Brain pericyte (primary cell): ENCODE measurements around the gene ZBTB25.
A peak's percentile ranks its signal among the peaks of the same experiment; 100 is the strongest.

Source experiments
- DNase-seq: peaks from one replicate; pipeline ENCODE4 v3.0.0-alpha.2; 2012; ENCODE audit warnings: low read depth, low spot score

Gene ZBTB25

GRCh38 chr14:64442300-64442988 lies 61.2 kb downstream of the ZBTB25 start:
- DNase-seq: no peak

- no peak for DNase-seq
These were observed 63.1 kb downstream of the ZBTB25 start for GRCh38 chr14:64440494-64440893.

GRCh38 chr14:64439141-64439540 lies 64.5 kb downstream of the ZBTB25 start:
- no peak for DNase-seq

DNA sequence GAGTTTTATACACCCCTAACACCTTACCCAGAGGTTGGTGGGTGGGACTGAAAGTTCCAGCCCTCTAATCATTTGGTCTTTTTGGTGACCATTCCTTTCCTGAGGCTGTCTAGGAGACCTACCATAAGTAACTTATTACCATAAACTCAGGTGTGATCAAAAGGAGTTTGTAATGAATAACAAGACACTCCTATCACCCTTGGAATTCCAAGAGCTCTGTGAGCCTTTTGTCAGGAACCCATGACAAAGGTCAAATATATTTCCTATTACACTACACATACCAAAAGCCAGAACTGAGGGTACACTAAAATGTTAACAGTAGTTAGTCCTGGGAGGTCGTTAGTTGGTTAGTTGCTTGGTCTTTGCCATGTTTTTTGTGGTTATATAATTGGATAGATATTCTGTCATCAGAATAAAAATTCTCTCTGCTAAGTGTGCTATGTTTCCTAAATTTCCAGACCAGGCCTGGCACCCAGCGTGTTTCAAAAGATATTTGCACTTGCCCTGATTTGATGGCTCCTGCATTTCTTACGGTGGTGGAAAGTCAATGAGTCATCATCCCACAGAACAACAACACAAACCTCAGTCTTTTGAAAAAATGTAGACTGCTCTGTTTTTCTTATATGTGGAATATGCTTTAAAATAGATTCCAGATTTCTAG lies 65.3 kb downstream of the ZBTB25 start:
- DNase-seq: peak; percentile 51

- DNase-seq: no peak
These were observed 69.1 kb downstream of the ZBTB25 start for GRCh38 chr14:64434528-64434927.

DNA sequence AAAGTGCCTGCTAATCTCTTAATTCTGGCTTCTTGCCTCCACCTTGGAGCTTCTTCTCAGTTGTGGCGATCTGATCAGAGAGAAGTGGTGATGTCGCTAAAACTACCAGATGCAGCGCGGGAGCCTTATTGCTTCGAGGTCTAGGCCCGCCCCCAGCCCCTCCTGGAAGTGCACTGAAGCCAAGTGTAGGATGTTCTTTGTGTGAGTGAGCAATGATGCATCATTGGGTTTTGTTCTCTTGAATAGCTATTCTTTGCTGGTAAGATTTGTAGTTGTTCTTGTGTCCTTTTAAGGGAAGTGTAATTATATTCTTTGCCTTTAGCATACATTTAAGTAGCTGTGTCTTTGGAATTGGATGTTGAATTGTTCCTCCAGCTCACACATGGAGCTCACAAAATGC lies 79.7 kb downstream of the ZBTB25 start:
- no peak for DNase-seq

DNA sequence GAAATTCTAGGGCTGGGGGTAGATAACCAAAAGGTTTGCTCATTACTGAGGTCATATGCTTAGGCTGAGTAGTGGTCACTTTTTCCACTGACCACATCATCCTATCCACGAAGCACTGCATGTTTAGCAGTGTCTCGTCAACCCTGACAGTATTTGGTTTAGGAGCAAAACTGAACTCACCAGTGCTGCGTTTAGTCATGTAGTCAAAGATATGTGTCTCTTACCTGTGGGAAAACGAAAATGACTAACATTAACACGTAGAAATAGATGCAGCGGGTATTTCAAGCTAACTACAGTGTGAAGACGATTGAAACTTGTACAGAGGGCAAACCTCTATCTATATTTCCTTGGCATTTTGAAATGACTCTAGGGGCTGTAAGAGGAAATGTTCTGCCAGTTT lies 80.9 kb downstream of the ZBTB25 start:
- no peak for DNase-seq

DNA sequence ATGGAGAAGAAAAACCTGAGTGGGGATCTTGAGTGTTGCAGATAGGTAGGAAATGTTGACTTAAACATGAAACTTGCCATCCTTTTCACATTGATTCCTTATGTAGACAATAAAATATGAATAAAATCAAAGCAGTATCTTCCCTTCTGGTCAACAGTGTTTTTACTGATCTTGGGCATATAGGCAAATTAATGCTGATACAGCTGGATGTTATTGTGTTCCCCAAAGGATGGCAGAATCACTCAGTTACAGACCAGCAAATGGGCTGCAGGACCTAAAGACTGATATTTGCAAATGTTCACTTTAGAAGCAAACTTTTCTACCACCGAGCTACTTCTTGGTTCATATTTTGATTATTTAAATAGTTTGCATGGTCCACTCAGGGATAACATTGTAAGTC lies 81.6 kb downstream of the ZBTB25 start:
- DNase-seq: no peak

- no peak for DNase-seq
These were observed 82.5 kb downstream of the ZBTB25 start for GRCh38 chr14:64421166-64421565.

GRCh38 chr14:64419003-64419402 lies 84.6 kb downstream of the ZBTB25 start:
- DNase-seq: no peak

DNA sequence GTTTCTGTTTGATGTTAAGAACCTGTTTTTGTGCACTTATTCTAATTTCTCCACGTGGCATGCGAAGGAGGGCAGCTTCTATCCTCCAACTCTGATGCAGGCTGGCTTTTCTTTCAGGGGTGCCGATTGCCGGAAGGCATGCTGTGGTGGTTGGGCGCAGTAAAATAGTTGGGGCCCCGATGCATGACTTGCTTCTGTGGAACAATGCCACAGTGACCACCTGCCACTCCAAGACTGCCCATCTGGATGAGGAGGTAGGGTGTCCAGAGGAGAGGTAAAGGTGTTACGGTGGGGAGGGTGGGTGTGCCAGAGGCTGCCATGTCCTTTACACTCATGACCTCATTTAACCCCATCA lies 85.9 kb downstream of the ZBTB25 start:
- DNase-seq: no peak

GRCh38 chr14:64417055-64417770 lies 86.4 kb downstream of the ZBTB25 start:
- DNase-seq: no peak

DNA sequence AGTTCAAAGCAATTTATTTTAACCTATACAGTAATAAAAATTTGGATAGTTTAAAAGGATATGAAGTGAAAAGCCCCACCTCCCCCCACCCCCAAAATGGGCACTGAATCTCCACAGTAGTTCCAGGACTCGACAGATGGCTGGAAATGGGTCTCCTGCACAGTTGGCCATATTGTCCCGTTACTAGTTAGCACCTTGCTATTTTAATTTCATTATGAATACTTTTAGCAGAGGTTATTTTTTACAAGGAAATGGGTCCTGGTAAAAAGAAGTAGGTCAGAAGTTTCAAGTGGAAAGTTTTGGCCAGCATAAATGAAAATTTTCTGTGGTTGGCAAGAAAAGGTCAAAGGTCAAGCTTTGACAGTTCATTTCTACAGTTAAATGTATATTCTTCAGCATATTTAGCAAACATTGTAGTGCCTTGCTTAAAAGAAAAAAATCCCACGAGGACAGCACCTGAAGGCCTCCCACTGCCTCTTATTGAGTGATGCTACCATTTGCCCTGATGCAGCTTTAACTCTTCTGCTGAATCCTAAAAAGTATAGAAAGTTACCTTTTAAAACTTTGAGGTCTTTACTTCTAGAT lies 87.2 kb downstream of the ZBTB25 start:
- no peak for DNase-seq

DNA sequence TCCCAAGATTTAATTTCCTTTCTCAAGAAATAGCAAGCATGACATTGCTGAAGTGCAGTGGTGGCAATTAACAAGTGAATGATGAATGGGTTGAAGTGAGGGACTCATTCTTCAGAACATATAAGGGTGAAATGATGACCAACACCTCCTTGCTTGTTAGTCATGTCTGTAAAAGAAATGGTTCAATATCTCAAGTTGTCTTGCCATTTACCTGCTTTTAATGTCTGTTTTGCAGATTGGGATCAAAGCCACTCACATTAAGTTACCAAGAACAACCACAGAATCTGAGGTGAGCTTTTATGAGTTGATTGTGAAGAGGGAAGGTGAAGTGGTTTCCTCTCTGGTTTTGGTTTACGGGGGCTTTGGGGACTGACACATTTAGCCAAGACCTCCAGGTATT lies 91.4 kb downstream of the ZBTB25 start:
- no peak for DNase-seq

DNA sequence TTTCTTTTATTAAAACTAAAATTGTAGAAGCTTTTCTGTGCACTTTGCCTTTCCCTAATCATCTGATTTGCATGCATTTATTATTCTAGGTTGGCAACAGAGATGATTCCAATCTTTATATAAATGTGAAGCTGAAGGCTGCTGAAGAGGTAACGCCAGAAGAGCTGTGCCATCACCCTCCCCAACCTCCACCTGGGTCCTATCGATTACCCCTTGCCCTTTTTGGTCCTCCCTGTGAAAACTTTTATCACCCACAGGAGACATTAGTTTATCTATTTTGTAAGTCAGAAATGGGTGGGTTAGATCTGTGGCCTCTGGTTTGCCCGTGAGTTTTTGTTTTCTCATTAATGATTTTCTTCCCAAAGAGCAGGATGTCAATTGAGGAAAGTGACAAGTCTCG lies 92.6 kb downstream of the ZBTB25 start:
- no peak for DNase-seq

DNA sequence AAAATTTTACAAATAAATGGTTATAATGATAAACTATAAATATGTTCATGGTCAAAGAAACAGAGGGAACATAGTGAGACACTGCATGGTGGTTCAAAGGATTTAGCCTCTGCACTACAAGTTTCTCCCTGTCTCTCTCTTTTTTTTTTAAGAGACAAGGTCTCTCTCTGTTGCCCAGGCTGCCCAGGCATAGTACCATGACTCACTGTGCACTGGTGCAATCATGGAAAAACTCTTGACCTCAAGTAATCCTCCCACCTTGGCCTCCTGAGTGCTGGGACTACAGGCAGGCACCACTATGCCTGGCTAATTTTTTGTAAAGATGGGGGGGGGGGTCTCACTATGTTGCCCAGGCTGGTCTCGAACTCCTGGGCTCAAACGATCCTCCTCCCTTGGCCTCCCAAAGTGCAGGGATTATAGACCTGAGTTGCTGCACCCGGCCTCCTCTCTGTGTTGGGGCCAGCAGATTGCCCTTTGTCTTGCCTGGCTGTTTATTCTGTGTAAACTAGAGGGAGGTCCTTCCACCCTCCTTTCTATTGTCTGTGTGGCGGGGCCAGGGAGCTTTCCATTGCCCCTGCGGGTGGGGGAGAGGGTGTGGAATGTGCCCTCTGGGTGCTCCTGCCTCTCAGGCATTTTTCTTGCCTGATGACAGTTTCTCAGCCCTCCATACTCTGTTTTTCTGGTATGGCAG lies 93.4 kb downstream of the ZBTB25 start:
- DNase-seq: no peak

DNA sequence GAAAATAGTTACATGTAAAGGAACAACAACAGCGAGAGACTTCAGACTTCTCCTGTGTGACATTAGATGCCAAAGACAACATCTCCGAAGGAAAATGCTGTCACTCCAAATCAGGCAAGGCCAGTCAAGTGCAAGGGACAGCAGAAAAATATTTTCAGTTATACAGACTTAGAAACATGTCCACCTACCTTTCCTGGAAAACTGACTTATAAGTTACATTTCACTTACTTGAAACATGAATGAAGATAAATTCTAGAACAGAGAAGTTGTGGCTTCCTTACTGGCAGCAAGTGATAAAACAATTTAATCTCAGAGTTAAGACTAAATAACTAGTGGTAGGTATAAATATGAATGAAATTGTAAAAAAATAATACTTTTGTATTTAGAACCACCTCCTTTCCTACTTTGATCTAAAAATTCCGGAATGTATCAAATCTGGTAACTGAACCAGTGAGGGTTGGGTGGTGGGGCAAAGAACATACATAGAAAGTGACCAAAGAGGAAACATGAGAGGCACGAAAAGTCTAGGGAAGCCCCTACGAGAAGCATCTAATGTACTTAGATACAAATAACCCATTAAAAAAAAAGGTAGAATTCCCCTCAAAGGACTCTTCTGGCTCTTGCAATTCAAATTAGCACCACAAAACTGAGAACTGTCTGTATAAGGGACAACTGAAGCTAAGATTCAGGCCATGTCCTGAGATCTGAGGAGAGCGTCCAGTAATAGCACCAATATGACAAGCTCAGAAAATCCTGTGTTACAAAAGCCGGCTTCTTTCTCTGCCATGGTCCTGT lies 94.3 kb downstream of the ZBTB25 start:
- DNase-seq: no peak

DNA sequence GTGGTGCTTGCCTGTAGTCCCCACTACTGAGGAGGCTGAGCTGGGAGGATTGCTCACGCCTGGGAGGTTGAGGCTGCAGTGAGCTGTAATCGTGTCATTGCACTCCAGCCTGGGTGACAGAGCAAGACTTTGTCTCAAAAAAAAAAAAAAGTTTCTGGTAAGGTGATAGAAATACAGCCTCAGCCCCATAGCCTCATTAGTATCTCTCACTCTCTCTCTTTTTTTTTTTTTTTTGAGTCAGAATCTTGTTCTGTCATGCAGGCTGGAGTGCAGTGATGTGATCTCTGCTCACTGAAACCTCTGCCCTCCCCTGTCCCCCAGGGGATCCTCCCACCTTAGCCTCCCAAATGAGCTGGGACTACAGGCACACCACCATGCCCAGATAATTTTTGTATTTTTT lies 96.3 kb downstream of the ZBTB25 start:
- DNase-seq: no peak

GRCh38 chr14:64405295-64405694 lies 98.3 kb downstream of the ZBTB25 start:
- no peak for DNase-seq

GRCh38 chr14:64401949-64402348 lies 101.7 kb downstream of the ZBTB25 start:
- DNase-seq: no peak

GRCh38 chr14:64400829-64401459 lies 102.7 kb downstream of the ZBTB25 start:
- no peak for DNase-seq
